HG03571 (cell line): ENCODE measurements around the gene ADGRF3.
"Not testable (repeated sequence)": the region's sequence is repeated elsewhere in the genome, so short reads cannot be mapped to it uniquely, and the experiment has no call there.

Experiments used
- ATAC-seq: cut with Tn5 transposase; IDR thresholded peaks from one replicate; pipeline ENCODE4 v1.9.1; 2021; ENCODE audit not compliant: unreplicated experiment

The ADGRF3 gene

GRCh38 chr2:26318950-26319349, 27.6 kb downstream of the ADGRF3 start:
- no peak for ATAC-seq

- ATAC-seq: no peak
Observed at GRCh38 chr2:26317377-26318105, 29.0 kb downstream of the ADGRF3 start.

- no peak for ATAC-seq
Observed at GRCh38 chr2:26316845-26317244, 29.7 kb downstream of the ADGRF3 start.

GRCh38 chr2:26316041-26316440, 30.5 kb downstream of the ADGRF3 start:
- no peak for ATAC-seq

GRCh38 chr2:26314243-26314642, 32.3 kb downstream of the ADGRF3 start:
- ATAC-seq: no peak

- ATAC-seq: no peak
Observed at GRCh38 chr2:26313446-26313845, 33.1 kb downstream of the ADGRF3 start.

GRCh38 chr2:26312471-26312870, 34.1 kb downstream of the ADGRF3 start:
- no peak for ATAC-seq

GRCh38 chr2:26309921-26310320, 36.7 kb downstream of the ADGRF3 start:
- ATAC-seq: no peak

GRCh38 chr2:26305540-26305939, 41.0 kb downstream of the ADGRF3 start:
- ATAC-seq: no peak

GRCh38 chr2:26305094-26305493, 41.5 kb downstream of the ADGRF3 start:
- ATAC-seq: not testable (repeated sequence)

- ATAC-seq: no peak
Observed at GRCh38 chr2:26302846-26303245, 43.7 kb downstream of the ADGRF3 start.

GRCh38 chr2:26300234-26300925, 46.2 kb downstream of the ADGRF3 start:
- no peak for ATAC-seq

- no peak for ATAC-seq
Observed at GRCh38 chr2:26299471-26300101, 47.0 kb downstream of the ADGRF3 start.

- ATAC-seq: no peak
Observed at GRCh38 chr2:26298638-26299393, 47.8 kb downstream of the ADGRF3 start.

GRCh38 chr2:26298286-26298637, 48.3 kb downstream of the ADGRF3 start:
- no peak for ATAC-seq

- no peak for ATAC-seq
Observed at GRCh38 chr2:26297061-26297460, 49.5 kb downstream of the ADGRF3 start.

GRCh38 chr2:26295511-26295910, 51.1 kb downstream of the ADGRF3 start:
- no peak for ATAC-seq

- no peak for ATAC-seq
Observed at GRCh38 chr2:26292646-26293045, 53.9 kb downstream of the ADGRF3 start.

GRCh38 chr2:26290001-26290400, 56.6 kb downstream of the ADGRF3 start:
- ATAC-seq: no peak

- ATAC-seq: no peak
Observed at GRCh38 chr2:26285931-26286330, 60.7 kb downstream of the ADGRF3 start.

GRCh38 chr2:26284132-26284531, 62.5 kb downstream of the ADGRF3 start:
- ATAC-seq: no peak
